Measurements from ENCODE around the gene ANO8.
"Not testable (repeated sequence)": the region's sequence is repeated elsewhere in the genome, so short reads cannot be mapped to it uniquely, and the experiment has no call there.

The ANO8 gene, protein sequence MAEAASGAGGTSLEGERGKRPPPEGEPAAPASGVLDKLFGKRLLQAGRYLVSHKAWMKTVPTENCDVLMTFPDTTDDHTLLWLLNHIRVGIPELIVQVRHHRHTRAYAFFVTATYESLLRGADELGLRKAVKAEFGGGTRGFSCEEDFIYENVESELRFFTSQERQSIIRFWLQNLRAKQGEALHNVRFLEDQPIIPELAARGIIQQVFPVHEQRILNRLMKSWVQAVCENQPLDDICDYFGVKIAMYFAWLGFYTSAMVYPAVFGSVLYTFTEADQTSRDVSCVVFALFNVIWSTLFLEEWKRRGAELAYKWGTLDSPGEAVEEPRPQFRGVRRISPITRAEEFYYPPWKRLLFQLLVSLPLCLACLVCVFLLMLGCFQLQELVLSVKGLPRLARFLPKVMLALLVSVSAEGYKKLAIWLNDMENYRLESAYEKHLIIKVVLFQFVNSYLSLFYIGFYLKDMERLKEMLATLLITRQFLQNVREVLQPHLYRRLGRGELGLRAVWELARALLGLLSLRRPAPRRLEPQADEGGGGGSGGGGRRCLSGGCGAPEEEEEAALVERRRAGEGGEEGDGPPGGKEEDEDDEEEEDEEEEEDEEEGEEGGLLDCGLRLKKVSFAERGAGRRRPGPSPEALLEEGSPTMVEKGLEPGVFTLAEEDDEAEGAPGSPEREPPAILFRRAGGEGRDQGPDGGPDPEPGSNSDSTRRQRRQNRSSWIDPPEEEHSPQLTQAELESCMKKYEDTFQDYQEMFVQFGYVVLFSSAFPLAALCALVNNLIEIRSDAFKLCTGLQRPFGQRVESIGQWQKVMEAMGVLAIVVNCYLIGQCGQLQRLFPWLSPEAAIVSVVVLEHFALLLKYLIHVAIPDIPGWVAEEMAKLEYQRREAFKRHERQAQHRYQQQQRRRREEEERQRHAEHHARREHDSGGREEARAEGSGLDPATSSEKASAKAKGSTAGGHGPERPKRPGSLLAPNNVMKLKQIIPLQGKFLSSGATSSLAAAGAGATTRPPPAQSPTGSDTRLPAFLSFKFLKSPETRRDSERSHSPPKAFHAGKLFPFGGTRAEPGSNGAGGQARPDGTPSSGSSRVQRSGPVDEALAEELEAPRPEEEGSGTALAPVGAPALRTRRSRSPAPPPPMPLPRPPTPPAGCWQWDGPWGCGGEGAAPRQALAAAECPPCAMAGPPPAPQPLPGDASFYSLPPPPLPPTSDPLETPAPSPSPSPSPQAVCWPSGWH

GRCh38 chr19:17334414-17335409, at the start of gene ANO8:
Gene ANO8, minus strand, starts transcription at chr19:17334855. Its CDS starts 185 bp downstream, at chr19:17334670.
- peak; percentile 100 for DNase-seq

GRCh38 chr19:17380426-17381138, 45.9 kb upstream of the ANO8 start:
- no peak for DNase-seq

DNA sequence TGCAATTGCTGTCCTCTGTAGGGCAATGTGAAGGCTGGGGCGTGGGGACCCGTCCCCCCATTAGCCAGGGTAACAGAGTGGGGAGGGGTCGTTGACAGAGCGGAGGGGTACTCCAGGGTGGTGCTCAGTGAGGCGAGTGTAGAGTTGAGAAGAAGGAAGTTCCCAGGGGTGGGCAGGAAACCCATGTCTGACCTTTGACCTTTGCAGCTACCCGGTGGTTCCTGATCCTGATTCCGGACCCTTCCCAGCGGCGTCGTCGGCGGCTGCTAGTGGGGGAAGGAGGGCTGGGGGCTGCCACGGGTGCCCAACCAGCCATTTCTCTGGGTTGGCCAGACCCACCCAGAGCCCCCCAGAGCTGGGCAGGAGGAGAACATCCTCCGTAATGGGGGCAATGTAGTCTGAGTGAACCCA, 44.6 kb upstream of the ANO8 start:
- no peak for DNase-seq

- DNase-seq: no peak
Observed at GRCh38 chr19:17378271-17378670, 43.6 kb upstream of the ANO8 start.

DNA sequence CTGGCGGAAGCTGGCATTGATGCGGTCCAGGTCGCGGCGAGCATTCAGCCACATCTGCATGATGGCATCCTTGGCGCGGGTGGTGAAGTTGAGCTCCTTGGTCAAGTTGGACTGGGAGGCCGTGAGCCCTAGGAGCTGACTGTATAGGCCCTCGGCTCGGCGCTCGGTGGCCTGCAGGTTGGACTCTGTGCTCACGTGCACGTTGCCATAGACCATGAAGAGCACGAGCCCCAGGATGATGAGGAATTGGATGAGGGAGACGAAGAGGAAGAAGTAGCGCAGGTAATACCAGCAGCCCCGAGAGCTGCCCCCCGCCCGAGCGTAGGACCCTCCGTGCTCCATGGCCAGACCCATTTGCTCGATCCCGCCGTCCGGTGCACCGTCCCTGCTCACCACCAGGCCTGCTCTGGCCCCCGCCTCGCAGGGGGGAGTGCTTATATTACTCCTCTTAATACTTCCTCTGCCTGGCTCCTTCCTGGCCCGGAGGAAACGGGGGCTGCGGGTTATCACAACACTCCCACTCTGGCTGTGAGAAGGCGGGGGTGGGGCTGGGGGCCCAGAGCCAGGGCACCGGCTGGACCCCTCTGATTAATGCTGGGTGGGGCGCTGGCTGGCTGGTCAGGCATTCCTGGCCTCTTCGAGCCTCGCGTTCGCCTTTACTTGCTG, 42.4 kb upstream of the ANO8 start, which contains the start of gene PLVAP:
PLVAP (minus strand) TSS at position 408 of the 666 bp plus-strand sequence; CDS start at position 354, 54 bp downstream.
- peak; percentile 25 for DNase-seq

DNA sequence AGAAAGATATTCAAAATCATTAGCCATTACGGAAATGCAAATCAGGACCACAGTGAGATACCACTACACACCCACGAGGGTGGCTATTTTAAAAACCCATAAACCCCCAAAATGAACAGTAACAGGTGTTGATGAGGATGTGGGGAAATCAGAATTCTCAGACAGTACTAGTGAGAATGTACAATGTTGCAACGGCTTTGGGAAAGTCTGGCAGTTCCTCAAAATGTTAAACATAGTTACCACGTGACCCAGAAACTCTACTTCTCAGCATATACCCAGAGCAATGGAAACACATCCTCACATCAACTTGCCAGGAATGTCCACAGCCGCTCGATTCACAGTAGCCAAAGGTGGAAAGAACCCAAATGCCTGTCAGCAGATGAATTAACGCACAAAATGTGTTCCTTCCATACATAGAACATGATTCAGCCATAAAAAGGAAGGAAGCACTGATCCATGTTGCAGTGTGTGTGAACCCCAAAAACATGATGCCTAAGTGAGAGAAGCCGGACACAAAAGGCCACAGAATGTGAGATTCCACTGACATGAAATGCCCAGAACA, 35.5 kb upstream of the ANO8 start:
- DNase-seq: peak; percentile 70

DNA sequence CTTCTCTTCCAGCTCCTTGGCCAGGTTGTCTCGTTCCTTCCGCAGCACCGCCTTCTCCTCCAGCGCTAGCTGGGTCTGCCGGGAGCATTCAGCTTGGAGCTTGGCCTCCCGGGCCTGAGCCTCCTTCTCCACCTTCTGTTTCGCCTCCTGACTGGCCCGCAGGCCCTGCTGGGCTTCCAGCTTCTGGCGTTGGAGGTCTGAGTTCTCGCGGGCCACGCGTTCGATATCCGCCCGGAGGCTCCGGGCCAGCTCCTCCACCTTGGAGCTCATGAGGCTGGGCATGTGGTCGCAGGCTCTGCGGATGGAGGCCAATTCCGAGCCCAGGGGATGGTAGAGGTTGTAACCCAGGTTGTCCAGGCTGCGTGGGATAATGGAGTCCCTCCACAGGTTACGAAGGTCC, 30.7 kb upstream of the ANO8 start:
- DNase-seq: no peak

GRCh38 chr19:17363852-17364605, 29.4 kb upstream of the ANO8 start:
- DNase-seq: not testable (repeated sequence)

DNA sequence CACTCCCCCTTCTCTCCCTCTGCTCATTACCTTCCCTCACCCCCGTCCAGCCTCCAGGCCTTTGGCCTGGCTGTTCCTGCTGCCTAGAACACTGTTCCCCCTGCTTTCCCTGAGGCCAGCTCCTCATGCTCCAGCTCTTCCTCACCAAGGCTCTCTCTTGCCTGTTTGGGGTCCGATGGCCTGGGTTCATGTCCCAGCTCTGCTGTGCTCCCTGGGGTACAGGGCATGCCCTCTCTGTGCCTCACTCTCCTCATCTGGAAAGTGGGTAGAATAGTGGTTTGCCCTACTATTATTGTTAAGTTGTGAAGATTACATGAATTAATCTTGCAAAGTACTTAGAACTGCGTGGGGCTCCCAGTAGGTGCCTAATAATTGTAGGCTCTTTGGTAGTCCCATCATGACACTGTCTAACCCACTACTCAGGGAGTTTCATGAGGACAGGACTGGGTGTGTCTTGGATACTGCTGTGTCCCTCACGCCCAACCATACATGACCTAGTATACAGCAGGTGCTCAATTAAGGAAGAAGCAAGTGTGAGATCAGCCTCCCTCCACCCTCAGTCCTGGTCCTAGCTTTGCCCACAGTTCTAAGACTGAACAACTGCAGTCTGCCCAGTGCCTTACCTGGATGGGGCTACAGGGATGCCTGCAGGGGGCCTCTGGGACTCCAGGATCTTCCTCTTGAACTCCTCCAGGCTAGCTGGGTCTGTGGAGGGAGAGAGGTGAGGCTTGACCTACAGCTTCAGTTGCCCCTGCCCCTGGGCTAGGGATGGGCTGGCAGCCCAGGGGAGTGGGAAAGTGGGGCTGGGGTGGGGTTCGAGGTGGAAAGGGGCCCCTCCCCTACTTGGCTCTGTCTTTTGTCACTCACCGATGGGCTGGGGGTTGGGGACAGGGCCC, 25.5 kb upstream of the ANO8 start:
- no peak for DNase-seq

DNA sequence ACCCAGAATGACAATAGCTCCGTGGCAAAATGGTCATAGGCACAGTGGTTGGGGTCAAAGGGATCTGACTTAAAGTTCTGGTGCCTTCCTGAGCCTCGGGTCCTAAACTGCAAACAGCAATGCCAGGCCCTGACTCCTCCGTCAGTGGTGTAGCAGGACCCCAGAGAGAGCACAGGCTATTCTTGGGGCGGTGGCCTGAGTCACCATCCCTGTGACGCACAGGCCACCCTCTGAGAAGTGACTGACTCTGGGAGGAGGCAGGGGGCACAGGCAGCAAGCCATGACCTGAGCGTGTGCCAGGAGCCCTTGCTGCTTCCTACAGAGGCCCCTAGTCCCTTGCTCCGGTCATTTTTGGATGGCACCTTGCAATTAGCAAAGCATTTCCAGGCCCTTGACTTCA, 23.7 kb upstream of the ANO8 start:
- DNase-seq: no peak

- DNase-seq: no peak
Observed at GRCh38 chr19:17357724-17358123, 23.1 kb upstream of the ANO8 start.

DNA sequence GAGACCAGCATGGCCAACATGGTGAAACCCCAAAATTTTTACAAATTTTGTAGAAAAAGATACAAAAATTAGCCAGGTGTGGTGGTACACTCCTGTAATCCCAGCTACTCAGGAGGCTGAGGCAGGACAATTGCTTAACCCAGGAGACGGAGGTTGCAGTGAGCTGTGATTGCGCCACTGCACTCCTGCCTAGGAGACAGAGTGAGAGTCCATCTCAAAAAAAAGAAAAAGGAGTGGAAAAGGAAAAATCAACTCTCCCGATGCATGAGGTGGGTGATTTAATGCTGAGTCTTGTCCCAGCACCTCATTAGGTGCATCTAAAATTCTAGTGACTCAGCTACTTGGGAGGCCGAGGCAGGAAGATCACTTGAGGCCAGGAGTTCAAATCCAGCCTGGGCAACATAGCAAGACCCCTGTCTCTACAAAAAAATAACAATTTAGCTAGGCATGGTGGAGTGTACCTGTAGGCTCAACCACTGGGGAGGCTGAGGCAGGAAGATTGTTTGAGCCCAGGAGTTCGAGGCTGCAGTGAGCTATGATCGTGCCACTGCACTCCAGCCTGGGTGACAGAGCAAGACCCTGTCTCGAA, 22.5 kb upstream of the ANO8 start:
- DNase-seq: no peak

DNA sequence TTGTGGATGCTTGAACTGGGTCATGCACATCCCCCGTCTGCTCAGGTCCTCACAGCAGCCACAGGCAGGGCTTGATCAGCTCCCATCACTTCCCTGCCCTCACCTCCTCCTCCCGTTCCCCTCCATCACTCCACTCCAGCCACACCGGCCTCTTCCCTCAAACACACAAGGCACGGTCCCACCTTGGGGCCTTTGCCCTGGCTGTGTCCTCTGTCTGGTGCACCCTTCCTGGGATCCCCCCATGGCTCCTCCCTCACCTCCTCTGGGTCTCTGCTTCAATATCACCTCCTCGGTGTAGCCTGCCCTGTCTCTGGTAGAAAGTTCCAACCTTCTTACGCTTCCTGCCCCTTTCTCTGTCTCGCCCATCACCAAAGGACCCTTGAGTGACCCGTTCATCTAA, 18.7 kb upstream of the ANO8 start:
- DNase-seq: no peak

GRCh38 chr19:17352608-17353280, 18.1 kb upstream of the ANO8 start:
- DNase-seq: no peak

GRCh38 chr19:17351815-17352435, 17.3 kb upstream of the ANO8 start:
- DNase-seq: no peak

DNA sequence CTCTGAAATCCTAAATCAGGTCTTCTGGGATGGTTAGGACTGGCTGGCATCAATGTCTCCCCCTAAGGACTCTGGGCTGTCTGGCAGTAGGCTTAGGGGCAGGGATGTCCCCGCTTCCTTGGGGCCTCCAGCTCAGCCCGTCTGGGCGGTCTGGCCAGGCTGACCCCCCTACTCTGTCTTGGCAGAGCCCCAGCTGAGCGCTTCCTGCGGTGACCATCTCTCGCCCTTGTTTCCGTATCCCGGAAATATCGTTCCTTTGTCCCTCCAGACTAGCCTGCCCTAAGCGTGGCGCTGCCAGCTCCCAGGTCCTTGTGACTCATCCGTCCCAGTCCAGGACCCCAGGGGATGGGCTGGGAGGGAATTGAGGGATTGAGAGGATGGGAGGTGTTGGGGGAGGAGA, 14.0 kb upstream of the ANO8 start:
- DNase-seq: no peak

DNA sequence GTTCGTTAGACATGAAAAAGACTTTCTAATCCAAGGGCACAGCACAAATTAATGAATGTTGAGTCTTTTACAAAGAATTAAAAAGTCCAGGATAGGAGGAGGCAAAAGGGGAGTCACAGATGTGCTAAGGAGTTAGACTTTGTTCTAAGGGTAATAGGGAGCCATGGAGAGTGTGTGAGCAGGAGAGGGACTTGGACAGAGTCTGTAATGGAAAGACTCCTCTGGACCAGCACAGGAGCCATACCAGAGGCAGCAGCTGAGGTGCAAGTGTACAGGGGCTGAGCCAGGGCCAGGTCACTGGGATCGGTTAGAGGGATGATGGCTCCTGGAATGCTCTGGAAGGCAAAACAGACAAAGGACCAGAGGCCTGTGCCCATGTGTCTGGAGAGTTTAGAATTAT, 13.2 kb upstream of the ANO8 start:
- DNase-seq: no peak

Data from OCI-M1 (cell line).